Endothelial cell of umbilical vein (primary cell): ENCODE results near the gene MORC1. TPM values are rescaled to one million over a fixed set of nuclear protein-coding genes. Genes with fewer than 3 reads are reported as not detected.

Experiments used
- BruUV-seq: library from RNA; stranded (reverse); fragments of 400-500 nt; replicated peaks from 2 replicates; lab custom pipeline; 2021; lab: Mats Ljungman, UMichigan
- CTCF ChIA-PET: fragments of 300-600, 350-600 bp; sonication (Branson Sonifier 250); formaldehyde crosslinking; loops from one replicate; lab custom pipeline; 2021; ENCODE audit warnings: antibody characterized with exemption, inconsistent platforms; lab: Charles Lee
- POLR2A ChIA-PET: fragments of 300-600, 350-600 bp; sonication (Branson Sonifier 250); formaldehyde crosslinking; loops from one replicate; lab custom pipeline; 2021; ENCODE audit warnings: antibody characterized with exemption, inconsistent platforms; lab: Charles Lee
- DNase-seq: peaks from one replicate; pipeline ENCODE4 v3.0.0-alpha.2; 2011; ENCODE audit warnings: low read depth, low spot score
- FAIRE-seq: peaks from 2 replicates; lab custom pipeline; 2011; peaks lifted over from hg19 to GRCh38; lab: Jason Lieb, UNC
- H2AFZ ChIP-seq: 2 replicates; pipeline ENCODE4 v1.6.0; 2012; ENCODE audit warnings: low read depth, low read length, control low read depth, inconsistent platforms
- H3K27ac ChIP-seq: 2 replicates; pipeline ENCODE4 v1.5.1; 2011; ENCODE audit warnings: low read depth, mild to moderate bottlenecking, control low read depth, low read length, moderate library complexity; ENCODE audit not compliant: insufficient read depth
- H3K27me3 ChIP-seq, 2 experiments: 2 replicates each; pipeline versions ENCODE4 v1.6.0 to v1.6.1; 2011; ENCODE audit warnings: low read length in 2 of 2, mixed read lengths in 1 of 2; ENCODE audit not compliant: control insufficient read depth in 2 of 2, insufficient read depth in 2 of 2
- H3K36me3 ChIP-seq, 2 experiments: 2 replicates in 1 of 2; 3 replicates in 1 of 2; pipeline ENCODE4 v1.5.1; 2011; ENCODE audit warnings: low read length in 2 of 2, mild to moderate bottlenecking in 1 of 2, moderate library complexity in 1 of 2; ENCODE audit not compliant: control insufficient read depth in 2 of 2, insufficient read depth in 2 of 2; ENCODE audit errors: extremely low read depth in 1 of 2
- H3K4me1 ChIP-seq: 3 replicates; pipeline ENCODE4 v1.5.1; 2011; ENCODE audit warnings: mild to moderate bottlenecking, low read length; ENCODE audit not compliant: control insufficient read depth, insufficient read depth; ENCODE audit errors: extremely low read depth
- H3K4me2 ChIP-seq: 2 replicates; pipeline ENCODE4 v1.6.1; 2011; ENCODE audit warnings: low read length, control low read depth, mixed read lengths; ENCODE audit not compliant: insufficient read depth
- H3K4me3 ChIP-seq, 3 experiments: fragments of 200-600 bp in 1 of 3; sonication (generic), shearing (Covaris generic) in 1 of 3; replicated peaks in 1 of 3; 2 replicates each; pipeline ENCODE4 v1.5.1; 2011 to 2016; ENCODE audit warnings: control low read depth in 3 of 3, low read length in 3 of 3, mild to moderate bottlenecking in 2 of 3, inconsistent platforms in 1 of 3, low read depth in 1 of 3, moderate library complexity in 1 of 3; ENCODE audit not compliant: insufficient read depth in 1 of 3
- H3K79me2 ChIP-seq: 2 replicates; pipeline ENCODE4 v1.6.0; 2012; ENCODE audit warnings: low read length, inconsistent platforms; ENCODE audit not compliant: control insufficient read depth, insufficient read depth
- H3K9ac ChIP-seq: replicated peaks from 2 replicates; pipeline ENCODE3; 2011; ENCODE audit warnings: low read length, control low read depth; ENCODE audit not compliant: insufficient read depth; ENCODE audit errors: extremely low read depth
- H3K9me1 ChIP-seq: replicated peaks from 3 replicates; pipeline ENCODE4 v1.6.0; 2011; ENCODE audit warnings: mild to moderate bottlenecking, low read length; ENCODE audit not compliant: control insufficient read depth, insufficient read depth; ENCODE audit errors: extremely low read depth
- H3K9me3 ChIP-seq: replicated peaks from 2 replicates; pipeline ENCODE4 v1.5.1; 2012; ENCODE audit warnings: low read length, inconsistent platforms; ENCODE audit not compliant: control insufficient read depth, insufficient read depth
- H4K20me1 ChIP-seq: replicated peaks from 2 replicates; pipeline ENCODE3; 2011; ENCODE audit warnings: mild to moderate bottlenecking, low read length; ENCODE audit not compliant: control insufficient read depth, insufficient read depth; ENCODE audit errors: extremely low read depth
- CTCF ChIP-seq, 2 donors: IDR thresholded peaks; 1 replicate in 1 of 2; 2 replicates in 1 of 2; pipeline ENCODE4 v1.5.1; 2011; ENCODE audit warnings: low read length in 2 of 2, mild to moderate bottlenecking in 2 of 2, moderate library complexity in 2 of 2, control low read depth in 1 of 2, inconsistent platforms in 1 of 2, low read depth in 1 of 2; ENCODE audit not compliant: insufficient read depth in 1 of 2; ENCODE audit errors: extremely low read depth in 1 of 2
- EZH2 ChIP-seq: IDR thresholded peaks from 2 replicates; pipeline ENCODE4 v1.6.1; 2012; ENCODE audit warnings: borderline replicate concordance, low read depth, mild to moderate bottlenecking, moderate library complexity, low read length, inconsistent platforms; ENCODE audit not compliant: severe bottlenecking
- GATA2 ChIP-seq: IDR thresholded peaks from 2 replicates; pipeline ENCODE4 v1.7.0; 2011; ENCODE audit warnings: low read depth, mild to moderate bottlenecking, moderate library complexity, mixed read lengths, low read length; ENCODE audit not compliant: insufficient read length, insufficient read depth
- JUN ChIP-seq: IDR thresholded peaks from 2 replicates; pipeline ENCODE4 v1.6.1; 2011; ENCODE audit warnings: borderline replicate concordance, low read depth; ENCODE audit not compliant: insufficient read length, insufficient read depth
- MAX ChIP-seq: IDR thresholded peaks from 2 replicates; pipeline ENCODE4 v1.6.1; 2011; ENCODE audit not compliant: insufficient read depth, insufficient read length
- MYC ChIP-seq: IDR thresholded peaks from one replicate; pipeline ENCODE4 v1.6.1; 2011; ENCODE audit warnings: mild to moderate bottlenecking, low read depth, low read length
- POLR2A ChIP-seq: IDR thresholded peaks from 2 replicates; pipeline ENCODE4 v1.6.1; 2012; ENCODE audit warnings: low read depth, mild to moderate bottlenecking, control low read depth, low read length
- dilution Hi-C: fragments of 300-500 bp; cut with MboI; formaldehyde crosslinking; loops from one replicate; pipeline ENCODE4 v1.15.0; 2019; ENCODE audit warnings: low sequenced_read_pairs; ENCODE audit not compliant: extremely low pct_ligation_motif_present
- intact Hi-C: fragments of 100-400 bp; cut with micrococcal nuclease; formaldehyde crosslinking; loops from one replicate; pipeline ENCODE4 v1.10.0; 2022
- polyA plus RNA-seq, 4 experiments: library from polyadenylated mRNA; depleted of rRNA in 3 of 4; stranded (reverse) in 3 of 4; unstranded in 1 of 4; fragments of >200 nt; gene quantifications; 2 replicates each; pipeline versions ENCODE4 v1.2.1 to v1.2.3, GENCODE V29; 2011 to 2012; ENCODE audit warnings: missing spikeins in 1 of 4
- total RNA-seq: library from RNA; stranded (reverse); gene quantifications from 2 replicates; pipeline ENCODE4 v1.2.3, GENCODE V29; 2021

Gene MORC1
- total and polyA plus RNA-seq, 2 donors (not counting 3 experiments of a cell fraction or from before 2014, with no cell fraction given): not detected

- H3K27me3 ChIP-seq: no peaks in the 10 kb centered on the region
- no peaks in the 10 kb centered on the region for H4K20me1 ChIP-seq
- H3K9me1 ChIP-seq: no peaks in the 10 kb centered on the region
- H3K79me2 ChIP-seq: no peaks in the 10 kb centered on the region
- ChIA-PET POLR2A (no interaction called here), CTCF (no interaction called here)
- no peak overlapping the region for H2AFZ ChIP-seq
- H3K4me1 ChIP-seq: no peaks in the 10 kb centered on the region
- intact Hi-C loops (no loop called here), dilution Hi-C loops (no loop called here)
- no peak overlapping the region for H3K4me3 ChIP-seq
- FAIRE-seq (no peak), DNase-seq (no peak)
- H3K9me3 ChIP-seq: no peaks in the 10 kb centered on the region
- TF ChIP-seq POLR2A: no peak
- no peak for TF ChIP-seq CTCF (IDR thresholded peaks at IDR 0.05; ENCODE audit: extremely low read depth in 1 of 2, insufficient read depth in 1 of 2, low read depth in 1 of 2, low read length in 2 of 2)
- no peak for TF ChIP-seq MAX
- TF ChIP-seq MYC: no peak
- TF ChIP-seq JUN: no peak
- TF ChIP-seq GATA2: no peak
- no peak for TF ChIP-seq EZH2
- H3K9ac ChIP-seq: no peak overlapping the region
- H3K27ac ChIP-seq: no peak overlapping the region
- no peak overlapping the region for H3K4me2 ChIP-seq
- BruUV-seq: no TSS peak
- H3K36me3 ChIP-seq: no peaks in the 10 kb centered on the region
Observed at GRCh38 chr3:109112946-109113760, 4.8 kb downstream of the MORC1 start.
